Keratinocyte (primary cell): ENCODE data around the gene PSME3.

Experiments
- CTCF ChIP-seq, 3 experiments: IDR thresholded peaks in 1 of 3; conservative IDR thresholded peaks in 1 of 3; optimal IDR thresholded peaks in 1 of 3; 2 replicates in 2 of 3; 3 replicates in 1 of 3; pipeline versions ENCODE3 to v1.5.1; 2011; ENCODE audit warnings: low read length in 3 of 3, mild to moderate bottlenecking in 3 of 3, moderate library complexity in 2 of 3, control low read depth in 1 of 3, inconsistent platforms in 1 of 3; ENCODE audit not compliant: insufficient read depth in 2 of 3; ENCODE audit errors: extremely low read depth in 1 of 3
- EZH2 ChIP-seq: IDR thresholded peaks from one replicate; pipeline ENCODE4 v1.6.1; 2012; ENCODE audit warnings: inconsistent platforms, mild to moderate bottlenecking, low read length, moderate library complexity

DNA sequence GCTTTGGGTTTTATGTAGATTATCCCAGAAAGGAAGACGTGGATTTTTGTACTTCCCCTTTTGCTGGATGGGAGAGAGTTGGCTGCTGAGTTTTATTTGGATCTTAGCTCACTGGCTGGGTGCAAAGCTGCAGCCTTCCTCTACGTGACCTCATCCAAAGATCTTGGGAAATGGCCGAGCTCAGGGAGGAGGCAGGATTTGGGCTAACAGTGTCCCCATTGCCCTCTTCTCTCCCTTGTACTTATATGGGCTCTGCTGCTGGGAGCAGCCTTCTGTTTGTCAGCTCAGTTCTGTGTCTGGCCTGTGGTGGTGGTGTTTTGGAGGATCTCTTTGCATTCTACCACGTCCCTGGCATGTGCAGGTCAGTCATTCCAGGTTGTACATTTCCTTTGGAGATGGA lies 19.8 kb downstream of the PSME3 start:
- TF ChIP-seq CTCF (optimal IDR thresholded peaks at IDR 0.05 in 1 of 3, IDR thresholded peaks at IDR 0.05 in 1 of 3, conservative IDR thresholded peaks at IDR 0.05 in 1 of 3; ENCODE audit: extremely low read depth in 1 of 3, insufficient read depth in 2 of 3, low read length in 3 of 3): no peak
- no peak for TF ChIP-seq EZH2
